ENCODE data around the gene KRTAP10-1.

KRTAP10-1 gene

DNA sequence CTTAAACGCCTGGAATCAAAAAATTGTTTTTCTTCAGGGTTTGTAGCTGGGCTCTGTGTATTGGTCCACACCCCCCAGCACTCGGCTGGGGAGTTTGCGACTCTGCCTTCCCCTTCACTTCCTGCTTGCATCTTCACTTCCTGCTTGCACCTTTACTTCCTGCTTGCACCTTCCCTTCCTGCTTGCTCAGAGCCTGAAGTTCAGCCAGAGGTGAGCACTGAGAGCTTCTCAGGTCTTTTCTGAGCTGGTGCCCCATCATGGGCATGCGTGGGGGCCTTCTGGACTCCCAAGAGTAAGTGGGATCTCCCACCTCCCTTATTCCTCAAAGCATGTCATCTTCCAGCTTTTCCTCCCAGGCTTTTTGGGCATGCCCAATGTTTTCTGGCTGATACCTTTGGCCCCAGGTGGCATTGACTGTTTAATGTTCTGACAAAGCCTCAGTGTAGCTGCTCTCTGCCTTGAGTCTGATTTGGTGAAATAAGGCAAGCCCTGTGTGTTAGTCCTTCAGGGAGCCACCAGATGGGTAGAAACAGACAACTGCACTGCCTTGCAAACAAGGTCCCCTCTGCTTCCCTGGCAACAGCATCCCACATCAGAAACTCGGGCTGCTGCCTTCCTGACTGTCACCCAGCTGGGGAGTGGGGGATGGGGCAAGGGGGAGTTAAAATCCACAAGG is 7.8 kb upstream of the KRTAP10-1 start:
- DNase-seq = no peak

DNA sequence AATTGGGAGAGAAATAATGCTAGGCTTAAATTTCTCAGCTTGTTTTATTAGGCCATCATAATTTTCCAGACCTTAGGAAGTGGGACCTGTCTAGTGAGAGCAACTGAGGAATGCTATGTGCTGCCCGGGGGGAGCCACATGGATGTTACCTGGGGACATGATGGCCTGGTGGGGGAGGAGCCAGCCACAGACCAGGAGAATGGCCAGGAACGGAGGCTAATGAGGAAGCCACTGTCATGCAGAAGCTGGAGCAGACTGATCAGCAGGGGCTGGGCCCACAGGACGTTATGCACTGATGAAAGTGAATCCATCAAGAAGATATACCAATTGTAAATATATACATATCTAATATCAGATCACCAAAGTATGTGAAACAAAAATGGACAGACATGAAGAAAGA is 4.6 kb upstream of the KRTAP10-1 start:
- DNase-seq = no peak

DNA sequence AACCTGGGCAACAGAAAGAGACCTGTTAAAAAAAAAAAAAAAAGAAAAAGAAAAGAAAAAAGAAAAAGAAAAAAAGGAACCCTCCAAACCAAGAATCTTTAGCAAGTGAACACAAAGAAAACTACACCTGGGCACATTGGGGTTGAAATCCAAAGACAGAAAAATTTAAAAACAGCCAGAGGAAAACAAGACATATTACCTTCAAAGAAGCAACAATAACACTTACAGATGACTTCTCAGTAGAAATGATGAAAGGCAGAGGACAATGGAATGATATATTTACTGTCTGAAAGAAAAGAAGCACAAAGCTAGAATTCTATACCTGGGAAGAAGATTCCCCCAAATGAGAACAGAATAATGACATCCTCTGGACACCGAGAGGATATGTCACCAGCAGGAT is 2.7 kb upstream of the KRTAP10-1 start:
- DNase-seq = no peak

DNA sequence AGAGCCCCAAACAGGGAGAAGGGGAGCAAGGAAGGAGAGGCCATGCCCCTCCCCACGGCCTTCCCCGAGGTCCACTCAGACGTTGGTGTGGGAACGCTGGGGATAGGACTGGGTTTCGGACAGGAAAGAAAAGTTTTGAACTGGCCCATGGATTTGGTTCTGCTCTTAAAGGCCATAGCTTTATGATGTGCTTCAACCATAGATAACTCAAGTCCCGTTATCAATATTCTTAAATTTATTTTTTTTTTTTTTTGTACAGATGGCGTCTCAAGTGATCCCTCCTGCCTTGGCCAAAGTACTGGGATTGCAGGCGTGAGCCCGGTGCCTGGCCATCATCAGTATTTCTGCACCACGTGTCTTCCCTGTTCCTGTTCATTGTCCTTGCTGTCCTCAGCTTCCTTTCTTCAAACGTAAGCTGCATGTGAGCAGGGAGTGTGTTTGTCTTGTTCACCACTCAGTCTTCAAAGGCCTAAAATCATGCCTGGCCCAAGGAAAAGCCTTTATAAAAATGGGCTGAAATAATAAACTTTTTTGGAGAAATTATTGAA is 820 bp upstream of the KRTAP10-1 start:
- no peak for DNase-seq

DNA sequence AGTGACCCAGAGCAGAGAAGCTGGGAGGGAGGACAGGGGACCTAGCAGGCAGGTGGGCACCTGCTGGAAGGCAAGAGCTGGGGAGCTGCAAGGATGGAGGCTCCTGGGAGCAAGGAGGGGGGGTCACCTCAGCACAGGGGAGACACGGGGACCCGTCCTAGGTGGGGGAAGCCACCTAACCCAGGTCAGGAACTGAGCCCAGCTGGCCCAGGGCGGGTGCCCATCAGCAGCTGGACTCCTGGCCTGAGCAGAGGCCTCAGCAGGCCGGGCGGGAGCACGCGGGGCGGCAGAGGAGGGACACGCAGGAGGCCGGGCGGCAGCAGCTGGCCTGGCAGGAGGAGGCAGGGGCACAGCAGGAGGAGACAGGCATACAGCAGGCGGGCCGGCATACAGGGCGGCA is 949 bp downstream of the KRTAP10-1 start:
- no peak for DNase-seq

DNA sequence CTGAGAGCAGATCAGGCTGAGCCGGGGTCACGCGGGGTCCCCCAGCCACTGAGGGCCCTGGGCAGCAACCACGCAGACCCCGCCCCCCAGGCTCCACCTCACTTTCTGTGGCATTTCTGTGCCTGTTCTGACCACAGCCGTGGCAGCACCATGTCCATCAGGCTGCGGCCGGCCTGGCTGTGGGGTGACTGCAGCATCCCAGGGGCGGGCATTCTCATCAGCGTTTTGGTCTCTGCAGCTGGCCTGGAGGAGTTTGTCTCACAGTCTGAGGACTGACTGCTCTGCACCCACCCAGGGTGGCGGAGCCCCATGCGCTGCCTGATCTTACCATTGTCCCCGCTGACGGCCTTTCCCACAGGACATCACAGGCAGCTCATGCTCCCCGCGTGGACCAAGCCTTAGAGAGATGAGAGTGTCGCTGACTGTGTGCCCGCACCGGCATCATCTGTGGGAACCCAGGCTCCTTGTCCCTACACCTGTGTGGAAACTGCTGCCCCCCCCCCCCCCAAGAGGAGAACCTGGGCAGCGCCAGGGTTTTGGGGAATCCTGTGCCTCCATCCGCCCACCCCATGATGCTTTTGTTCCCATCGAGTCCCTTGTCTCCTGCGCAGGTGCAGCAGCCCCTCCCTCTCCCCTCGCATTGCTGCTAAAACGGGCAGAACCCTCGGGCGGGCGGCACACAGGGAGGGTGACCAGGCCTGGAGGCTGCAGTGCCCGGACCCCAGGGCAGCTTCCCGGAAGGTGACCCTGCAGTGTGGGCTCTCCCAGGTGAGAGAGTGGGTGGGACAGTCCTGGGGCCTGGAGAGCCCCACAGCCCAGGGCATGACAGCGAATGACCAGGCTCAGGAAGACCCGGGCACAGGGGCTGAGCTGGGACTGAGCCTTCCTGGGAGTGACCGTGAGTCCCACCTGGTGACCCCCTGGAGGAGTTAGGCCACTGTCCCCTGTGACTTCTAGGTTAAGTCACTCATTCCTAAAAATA is 1.8 kb downstream of the KRTAP10-1 start:
- no peak for DNase-seq

DNA sequence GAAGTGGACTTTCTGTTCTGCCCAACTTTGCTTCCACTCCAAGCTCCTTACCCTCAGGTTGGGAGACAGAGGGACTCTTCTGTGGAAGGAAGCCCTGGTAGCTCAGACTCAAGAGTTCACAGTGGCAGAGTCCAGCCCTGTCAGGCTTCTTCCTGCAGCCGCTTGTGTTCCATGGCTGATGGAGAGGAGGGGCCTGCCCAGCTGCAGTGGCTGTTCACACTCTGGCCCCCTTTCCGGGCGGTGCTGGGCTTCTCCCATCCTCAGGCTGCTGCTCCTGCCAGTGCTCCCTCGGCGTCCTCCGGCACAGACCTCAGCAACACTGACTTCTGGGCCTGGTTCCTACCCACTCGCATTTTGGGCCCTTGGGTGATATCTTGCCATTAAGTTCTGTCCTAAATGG is 4.0 kb downstream of the KRTAP10-1 start:
- DNase-seq = no peak

DNA sequence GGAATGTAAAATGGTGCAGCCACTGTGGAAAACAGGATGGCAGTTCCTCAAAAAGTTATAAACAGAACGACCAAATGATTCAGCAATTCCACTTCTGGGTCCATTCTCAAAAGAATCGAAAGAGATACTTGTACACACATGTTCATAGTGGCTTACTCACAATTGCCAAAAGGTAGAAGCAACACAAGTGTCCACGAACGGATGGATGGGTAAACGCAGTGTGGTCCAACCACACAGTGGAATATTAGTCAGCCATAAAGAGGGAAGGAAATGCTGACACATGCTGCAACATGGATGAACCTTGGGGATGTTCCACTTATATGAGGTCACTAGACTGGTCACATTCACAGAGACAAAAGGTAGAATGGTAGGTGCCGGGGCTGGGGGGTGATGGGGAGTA is 5.3 kb downstream of the KRTAP10-1 start:
- DNase-seq = no peak

DNA sequence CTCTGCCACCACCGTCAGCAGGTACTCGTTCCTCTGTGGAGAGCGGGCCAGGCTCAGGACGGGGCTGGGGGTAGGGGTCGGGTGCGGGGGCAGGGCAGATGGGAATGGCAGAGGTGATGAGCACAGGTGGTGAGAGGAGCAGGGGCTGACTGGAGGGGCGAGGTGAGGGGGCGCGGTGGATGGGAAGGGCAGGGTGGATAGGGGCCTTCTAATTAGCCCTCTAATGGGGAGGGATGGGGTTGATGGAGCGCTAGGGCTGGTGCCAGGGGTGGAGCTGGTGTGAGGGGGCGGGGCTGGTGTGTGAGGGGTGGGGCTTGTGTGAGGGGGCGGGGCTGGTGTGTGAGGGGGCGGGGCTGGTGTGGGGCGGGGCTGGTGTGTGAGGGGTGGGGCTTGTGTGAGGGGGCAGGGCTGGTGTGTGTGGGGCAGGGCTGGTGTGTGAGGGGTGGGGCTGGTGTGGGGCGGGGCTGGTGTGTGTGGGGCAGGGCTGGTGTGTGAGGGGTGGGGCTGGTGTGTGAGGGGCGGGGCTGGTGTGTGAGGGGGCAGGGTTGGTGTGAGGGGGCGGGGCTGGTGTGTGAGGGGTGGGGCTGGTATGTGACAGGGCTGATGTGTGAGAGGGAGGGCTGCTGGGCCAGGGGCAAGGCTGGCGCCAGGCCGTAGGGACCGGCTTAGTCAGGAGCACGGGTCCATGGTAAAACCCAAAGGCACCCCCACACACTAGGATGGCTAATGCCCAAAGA is 5.9 kb downstream of the KRTAP10-1 start:
- DNase-seq = peak; percentile 19

DNA sequence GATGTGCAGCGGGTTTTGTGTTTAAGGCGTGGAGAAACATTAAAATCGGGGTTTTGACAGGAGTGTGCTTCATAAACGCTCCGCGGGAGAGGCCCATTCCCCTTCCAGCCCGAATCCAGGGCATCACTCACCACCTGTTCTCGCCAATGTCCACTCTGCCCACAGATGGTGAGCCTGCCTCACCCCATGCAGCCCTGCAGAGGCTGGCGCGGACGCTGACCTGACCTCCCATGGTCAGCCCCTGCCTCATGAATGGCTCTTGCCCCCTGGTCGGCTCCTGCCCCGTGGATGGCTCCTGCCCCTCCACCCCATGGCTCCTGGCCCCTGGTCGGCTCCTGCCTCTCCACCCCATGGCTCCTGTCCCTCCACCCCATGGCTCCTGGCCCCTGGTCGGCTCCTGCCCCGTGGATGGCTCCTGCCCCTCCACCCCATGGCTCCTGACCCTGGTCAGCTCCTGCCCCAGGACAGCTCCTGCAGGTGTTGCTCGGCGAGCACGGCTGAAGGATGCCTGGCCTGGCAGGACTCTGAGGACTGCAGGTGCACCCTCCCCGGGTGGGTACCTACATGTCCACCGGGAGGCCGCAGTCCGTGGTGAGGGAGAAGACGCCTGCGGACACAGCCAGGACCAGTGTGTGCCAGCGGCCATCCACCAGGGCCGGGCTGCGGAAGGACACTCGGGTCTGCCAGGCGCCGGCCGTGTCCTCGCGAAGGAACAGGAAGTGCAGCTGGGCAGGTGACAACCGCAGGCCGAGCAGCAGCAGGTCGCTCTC is 6.7 kb downstream of the KRTAP10-1 start:
- no peak for DNase-seq

DNA sequence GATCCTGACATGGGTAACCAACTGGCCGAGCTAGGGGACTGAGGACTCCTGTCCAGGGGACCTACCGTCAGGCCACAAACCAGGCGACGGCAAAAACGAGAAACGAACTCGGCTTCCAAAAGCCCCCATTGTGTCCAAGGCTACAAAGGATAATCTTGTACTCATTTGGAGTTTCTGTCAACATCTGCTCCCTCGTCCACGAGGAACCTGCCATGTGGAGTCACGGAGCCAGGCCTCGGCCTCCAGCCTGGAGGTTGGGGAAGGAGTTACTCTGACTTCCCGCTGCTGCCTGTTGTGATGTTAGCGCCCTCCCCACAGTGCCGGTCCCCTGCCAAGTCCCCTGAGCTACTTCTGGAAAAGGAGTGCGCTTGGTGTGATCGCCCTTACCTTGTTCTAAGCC is 7.3 kb downstream of the KRTAP10-1 start:
- no peak for DNase-seq

DNA sequence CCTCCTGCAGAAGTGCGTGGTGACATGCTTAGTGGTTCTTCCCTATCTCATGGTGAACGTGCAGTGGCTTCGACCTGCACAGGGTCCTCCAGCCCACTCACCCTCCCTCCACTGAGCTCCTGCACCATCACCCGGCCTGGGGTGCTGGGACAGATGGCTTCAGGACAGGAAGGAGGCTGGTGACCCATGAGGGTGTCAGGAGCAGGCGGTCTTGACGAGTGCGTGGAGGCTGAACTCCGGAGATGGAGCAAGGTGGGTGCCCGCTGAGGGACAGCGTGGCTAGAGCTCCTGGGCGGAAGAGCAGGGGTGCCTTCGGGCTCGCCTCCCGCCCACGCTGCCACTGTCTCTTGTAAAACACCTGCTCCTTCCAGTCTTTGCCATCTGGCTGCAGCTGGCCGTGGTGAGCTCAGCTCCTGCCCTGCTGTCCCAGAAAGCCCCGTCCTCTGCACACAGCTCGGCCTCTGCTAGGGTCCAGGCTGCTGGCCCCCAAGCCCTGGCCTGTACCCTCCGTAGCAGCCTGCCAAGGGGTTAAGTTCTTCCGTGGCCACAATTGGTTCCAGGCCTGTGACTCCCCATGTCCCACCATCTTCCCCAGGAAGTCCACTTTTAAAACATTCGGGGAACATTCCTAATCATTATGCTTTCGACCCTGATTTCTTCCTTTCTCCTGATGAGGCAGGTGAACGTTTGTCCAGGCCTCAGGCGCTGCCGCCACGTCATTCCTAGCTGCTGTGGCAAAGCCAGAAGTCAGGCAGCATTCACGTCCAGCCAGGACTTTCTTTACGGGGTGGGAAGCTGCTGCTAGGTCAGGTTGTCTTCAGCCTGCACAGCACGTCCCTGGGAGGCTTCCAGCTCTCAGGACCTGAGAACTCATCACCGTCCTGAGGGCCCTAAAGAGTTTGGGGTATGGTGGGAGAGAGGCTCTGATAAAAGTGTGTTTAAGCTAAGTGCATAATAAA is 8.1 kb downstream of the KRTAP10-1 start:
- DNase-seq = no peak

DNA sequence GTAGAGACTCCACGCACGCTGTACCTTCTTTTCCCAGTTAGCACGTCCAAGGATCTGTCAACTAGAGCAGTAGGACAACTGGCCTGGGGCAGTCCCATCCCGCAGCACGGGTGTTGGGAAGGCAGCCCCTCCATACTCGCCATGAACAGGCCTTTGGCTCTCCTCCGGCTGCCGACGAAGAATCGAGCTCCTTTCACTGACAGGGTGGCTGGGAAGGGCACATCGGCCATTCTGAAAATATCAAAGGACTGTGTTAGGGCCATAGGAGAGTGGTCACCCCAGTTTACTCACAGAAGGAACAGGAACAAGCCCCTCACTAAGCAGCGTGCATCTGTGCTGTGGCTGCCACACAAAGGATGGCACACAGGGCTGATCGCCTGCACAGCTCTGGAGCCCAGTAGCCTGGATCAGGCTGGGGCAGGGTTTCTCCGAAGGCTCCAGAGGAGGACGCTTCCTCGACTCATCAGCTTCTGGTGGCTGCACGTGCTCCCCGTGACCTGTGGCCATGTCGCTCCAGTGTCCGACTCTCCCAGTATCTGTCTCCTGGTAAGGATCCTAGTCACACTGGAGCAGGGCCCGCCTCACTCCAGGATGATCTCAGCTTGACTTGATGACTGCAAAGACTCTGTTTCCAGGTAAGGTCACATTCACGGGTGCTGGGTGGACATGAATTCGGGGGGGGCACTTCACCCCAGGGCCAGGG is 8.9 kb downstream of the KRTAP10-1 start:
- DNase-seq = no peak

DNA sequence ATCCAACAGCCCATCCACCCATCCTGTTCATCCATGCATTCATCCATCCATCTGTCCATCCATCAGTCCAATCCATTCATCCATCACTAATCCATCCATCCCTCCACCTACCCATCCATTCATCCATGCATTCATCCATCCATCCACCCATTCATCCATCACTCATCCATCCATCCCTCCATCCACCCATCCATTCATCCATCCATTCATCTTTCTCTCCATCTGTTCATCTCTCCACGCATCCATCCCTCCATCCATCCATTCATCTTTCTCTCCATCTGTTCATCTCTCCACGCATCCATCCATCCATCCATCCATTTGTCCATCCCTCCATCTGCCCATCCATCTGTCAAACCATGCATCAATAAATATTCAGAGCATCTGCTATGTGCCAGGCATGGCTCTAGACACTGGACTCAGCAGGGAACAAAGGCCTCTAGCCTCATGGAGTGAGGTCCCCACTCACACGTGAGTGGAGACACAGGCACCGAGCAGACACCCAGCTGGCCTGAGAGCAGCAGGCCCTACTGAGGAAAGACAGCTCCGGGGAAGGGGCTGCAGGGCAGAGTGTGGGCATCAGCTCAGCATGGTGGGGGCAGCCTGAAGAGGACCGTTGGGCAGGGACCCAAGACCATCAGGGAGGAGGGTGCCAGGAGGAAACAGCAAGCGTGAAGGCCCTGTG is 9.6 kb downstream of the KRTAP10-1 start:
- no peak for DNase-seq

DNA sequence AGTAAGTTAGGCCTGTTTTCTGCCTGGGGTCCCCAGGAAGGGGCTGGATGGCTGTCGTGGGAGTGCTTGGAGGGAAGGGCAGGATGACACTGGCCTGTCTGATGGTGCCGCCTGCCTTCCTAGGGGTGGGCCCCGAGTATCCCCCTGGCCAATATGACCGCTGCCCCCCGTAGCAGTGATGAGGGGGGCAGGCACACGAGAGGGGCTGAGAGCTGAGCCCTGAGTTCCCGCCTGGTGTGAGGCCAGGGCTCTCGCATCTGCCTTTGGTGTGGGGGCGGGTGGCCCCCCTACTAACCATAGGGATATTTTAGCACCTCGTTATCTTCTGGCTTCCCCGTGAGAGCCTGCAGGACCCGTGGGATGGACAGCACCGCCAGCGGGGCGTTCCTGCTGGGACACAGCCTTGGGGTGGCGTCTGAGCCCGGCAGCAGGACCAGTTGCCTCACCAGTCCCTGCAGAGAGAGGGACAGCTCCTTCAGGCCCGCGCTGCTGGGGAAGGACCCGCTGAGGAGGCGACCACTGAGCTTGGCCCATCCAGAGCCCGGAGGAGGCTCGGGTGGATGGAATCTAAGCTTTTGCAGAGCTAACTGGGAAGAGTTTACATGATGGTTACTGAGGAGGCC is 10.4 kb downstream of the KRTAP10-1 start:
- no peak for DNase-seq

DNA sequence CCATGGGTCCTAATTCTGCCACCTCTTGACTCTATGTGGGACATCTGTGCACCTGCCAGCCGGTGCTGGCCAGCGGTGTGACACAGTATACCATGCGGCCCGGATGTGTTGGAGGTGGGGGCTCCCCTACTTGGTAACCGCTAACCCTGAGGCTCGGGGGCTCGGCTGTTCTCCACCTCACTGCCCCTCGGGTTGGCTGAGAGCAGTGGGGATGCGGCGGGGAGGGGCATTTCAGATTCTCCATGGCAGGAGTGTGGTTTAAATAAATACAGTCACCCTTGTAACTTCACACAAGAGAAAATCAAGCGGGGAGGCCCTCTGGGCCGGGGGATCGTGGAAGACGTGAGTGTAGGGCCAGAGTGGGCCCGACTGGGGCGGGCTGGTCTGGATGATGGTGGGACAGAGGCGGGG is 11.0 kb downstream of the KRTAP10-1 start:
- no peak for DNase-seq

DNA sequence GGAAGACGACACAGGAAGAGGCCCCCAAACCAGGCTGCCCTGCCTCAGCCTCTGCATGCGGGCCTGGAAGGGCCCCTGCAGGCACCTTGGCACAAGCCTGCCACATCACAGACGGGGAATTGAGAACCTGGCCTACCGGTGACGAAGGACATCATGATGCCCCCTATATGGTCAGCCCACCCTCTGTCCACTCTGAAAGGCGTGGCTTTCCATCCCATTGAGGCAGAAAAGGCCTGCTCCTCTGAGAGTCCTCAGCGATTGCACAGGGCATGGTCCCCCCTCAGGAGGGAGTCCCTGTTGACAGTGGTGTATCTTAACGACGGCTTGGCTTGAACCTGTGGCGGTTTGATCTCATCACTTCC is 11.4 kb downstream of the KRTAP10-1 start:
- no peak for DNase-seq

DNA sequence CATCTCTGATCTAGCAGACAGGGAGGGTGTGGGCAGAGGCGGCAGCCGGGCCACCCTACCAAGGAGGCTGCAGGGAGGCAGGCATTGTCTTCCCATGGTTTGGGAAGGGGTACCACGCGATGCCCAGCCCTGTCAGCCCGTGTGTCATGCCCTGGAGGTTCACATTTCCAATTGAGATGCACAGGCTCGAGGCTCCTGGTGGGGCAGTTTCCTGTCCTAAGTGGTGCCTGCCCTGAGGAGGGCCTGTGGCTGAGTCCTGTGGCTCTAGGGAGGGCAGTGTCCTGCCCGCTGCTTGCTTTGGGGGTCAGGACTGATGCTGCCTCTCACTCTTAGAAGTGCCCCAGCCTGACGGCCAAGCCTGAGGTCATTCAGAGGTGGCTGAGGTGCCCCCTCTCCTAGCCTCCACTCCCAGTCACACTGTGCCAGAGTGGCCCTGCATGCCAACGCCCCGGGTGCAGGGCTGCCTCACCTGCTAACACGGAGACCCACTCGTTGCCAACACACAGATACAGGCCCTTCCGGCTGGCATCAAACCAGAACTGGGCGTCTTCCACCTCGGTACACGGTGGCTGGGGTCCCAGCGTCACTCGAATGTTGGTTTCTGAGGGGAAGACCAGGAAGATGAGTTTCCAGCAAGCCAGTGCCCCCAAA is 11.9 kb downstream of the KRTAP10-1 start:
- no peak for DNase-seq
